GM21423 (cell line): Measurements from ENCODE around the gene ZNF76.
A peak's percentile ranks its signal among the peaks of the same experiment; 100 is the strongest.

Experiments
- ATAC-seq: cut with Tn5 transposase; IDR thresholded peaks from one replicate; pipeline ENCODE4 v1.9.1; 2021; ENCODE audit warnings: mild to moderate bottlenecking, moderate library complexity; ENCODE audit not compliant: unreplicated experiment

ZNF76 gene

GRCh38 chr6:35236223-35236622 lies 23.3 kb upstream of the ZNF76 start:
- ATAC-seq, result no peak

- ATAC-seq, result no peak
Measured at GRCh38 chr6:35237476-35237875, 22.1 kb upstream of the ZNF76 start.

GRCh38 chr6:35238843-35239289 lies 20.7 kb upstream of the ZNF76 start:
- ATAC-seq, result no peak

- no peak for ATAC-seq
Measured at GRCh38 chr6:35239581-35239980, 20.0 kb upstream of the ZNF76 start.

- peak; percentile 64 for ATAC-seq
Measured at GRCh38 chr6:35240838-35241801, 18.4 kb upstream of the ZNF76 start.

- ATAC-seq, result no peak
Measured at GRCh38 chr6:35242486-35242885, 17.0 kb upstream of the ZNF76 start.

GRCh38 chr6:35242906-35243305 lies 16.6 kb upstream of the ZNF76 start:
- ATAC-seq, result no peak

- no peak for ATAC-seq
Measured at GRCh38 chr6:35243386-35243958, 16.1 kb upstream of the ZNF76 start.

GRCh38 chr6:35244551-35244950 lies 15.0 kb upstream of the ZNF76 start:
- no peak for ATAC-seq

- peak; percentile 45 for ATAC-seq
Measured at GRCh38 chr6:35247642-35248231, 11.8 kb upstream of the ZNF76 start.

GRCh38 chr6:35248300-35248699 lies 11.2 kb upstream of the ZNF76 start:
- ATAC-seq, result peak; percentile 9

- ATAC-seq, result no peak
Measured at GRCh38 chr6:35248965-35249364, 10.6 kb upstream of the ZNF76 start.

GRCh38 chr6:35251949-35252348 lies 7.6 kb upstream of the ZNF76 start:
- no peak for ATAC-seq

- no peak for ATAC-seq
Measured at GRCh38 chr6:35253249-35253648, 6.3 kb upstream of the ZNF76 start.

GRCh38 chr6:35258336-35258735 lies 1.2 kb upstream of the ZNF76 start:
- no peak for ATAC-seq

- no peak for ATAC-seq
Measured at GRCh38 chr6:35258858-35259193, 709 bp upstream of the ZNF76 start.

GRCh38 chr6:35259948-35260590 lies 534 bp downstream of the ZNF76 start:
- peak; percentile 35 for ATAC-seq

- ATAC-seq, result no peak
Measured at GRCh38 chr6:35260591-35261570, 1.3 kb downstream of the ZNF76 start.

GRCh38 chr6:35262596-35262995 lies 3.1 kb downstream of the ZNF76 start:
- no peak for ATAC-seq

- ATAC-seq, result no peak
Measured at GRCh38 chr6:35264550-35265274, 5.2 kb downstream of the ZNF76 start.
